Gastrocnemius medialis (tissue), 4 donors: ENCODE measurements around the gene TNS3.

ENCODE experiments used
- POLR2A ChIP-seq, 2 donors: fragments of 450-650 bp; IDR thresholded peaks; one replicate each; pipeline ENCODE4 v1.6.1; 2017; ENCODE audit warnings: antibody characterized with exemption in 2 of 2, mild to moderate bottlenecking in 2 of 2, moderate library complexity in 2 of 2
- TF ChIP-seq, protein P1 (sequence below), 5 experiments: fragments of 450-650 bp in 3 of 5; fragments of 200-600 bp in 2 of 5; sonication (generic) in 2 of 5; IDR thresholded peaks in 4 of 5; conservative IDR thresholded peaks in 1 of 5; 1 replicate in 4 of 5; 2 replicates in 1 of 5; pipeline ENCODE4 v1.5.1; 2016 to 2019; ENCODE audit warnings: antibody characterized with exemption in 5 of 5, mild to moderate bottlenecking in 3 of 5, moderate library complexity in 3 of 5

DNA sequence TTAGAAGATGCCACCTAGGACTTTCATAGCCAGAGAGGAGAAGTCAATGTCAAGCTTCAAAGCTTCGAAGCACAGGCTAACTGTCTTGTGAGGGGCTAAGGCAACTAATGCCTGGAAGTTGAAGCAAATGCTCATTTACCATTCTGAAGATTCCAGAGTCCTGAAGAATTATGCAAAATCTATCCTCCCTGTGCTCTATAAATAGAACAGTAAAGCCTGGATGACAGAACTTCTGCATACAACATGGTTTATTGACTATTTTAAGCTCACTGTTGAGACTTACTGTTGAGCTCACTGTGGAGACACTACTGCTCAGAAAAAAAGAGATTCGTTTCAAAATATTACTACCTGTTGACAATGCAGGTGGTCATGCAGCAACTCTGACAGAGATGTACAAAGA, 28.6 kb downstream of the TNS3 start:
- TF ChIP-seq, protein P1, sequence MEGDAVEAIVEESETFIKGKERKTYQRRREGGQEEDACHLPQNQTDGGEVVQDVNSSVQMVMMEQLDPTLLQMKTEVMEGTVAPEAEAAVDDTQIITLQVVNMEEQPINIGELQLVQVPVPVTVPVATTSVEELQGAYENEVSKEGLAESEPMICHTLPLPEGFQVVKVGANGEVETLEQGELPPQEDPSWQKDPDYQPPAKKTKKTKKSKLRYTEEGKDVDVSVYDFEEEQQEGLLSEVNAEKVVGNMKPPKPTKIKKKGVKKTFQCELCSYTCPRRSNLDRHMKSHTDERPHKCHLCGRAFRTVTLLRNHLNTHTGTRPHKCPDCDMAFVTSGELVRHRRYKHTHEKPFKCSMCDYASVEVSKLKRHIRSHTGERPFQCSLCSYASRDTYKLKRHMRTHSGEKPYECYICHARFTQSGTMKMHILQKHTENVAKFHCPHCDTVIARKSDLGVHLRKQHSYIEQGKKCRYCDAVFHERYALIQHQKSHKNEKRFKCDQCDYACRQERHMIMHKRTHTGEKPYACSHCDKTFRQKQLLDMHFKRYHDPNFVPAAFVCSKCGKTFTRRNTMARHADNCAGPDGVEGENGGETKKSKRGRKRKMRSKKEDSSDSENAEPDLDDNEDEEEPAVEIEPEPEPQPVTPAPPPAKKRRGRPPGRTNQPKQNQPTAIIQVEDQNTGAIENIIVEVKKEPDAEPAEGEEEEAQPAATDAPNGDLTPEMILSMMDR (IDR thresholded peaks at IDR 0.05 in 4 of 5, conservative IDR thresholded peaks at IDR 0.05 in 1 of 5), result no peak
- TF ChIP-seq POLR2A (IDR thresholded peaks at IDR 0.05), result no peak
